SK-N-SH treated with all-trans-retinoic acid at 6 μM for 48 hours (cell line): ENCODE results near the gene SEPTIN5.
"Not testable (repeated sequence)": the region's sequence is repeated elsewhere in the genome, so short reads cannot be mapped to it uniquely, and the experiment has no call there.

Source experiments
- ATAC-seq: fragments of 200-7000 bp; cut with Tn5 transposase; 3 replicates; pipeline ENCODE4 v1.9.1; 2020; ENCODE audit warnings: mild to moderate bottlenecking, moderate library complexity
- ARNTL ChIP-seq: fragments of 450-650 bp; formaldehyde crosslinking; IDR thresholded peaks from 2 replicates; pipeline ENCODE4 v1.5.0; 2020; ENCODE audit warnings: low read depth, mild to moderate bottlenecking, moderate library complexity, borderline replicate concordance
- BACH2 ChIP-seq: fragments of 250-450 bp; sonication (Bioruptor Pico); IDR thresholded peaks from 2 replicates; pipeline ENCODE4 v1.9.0; 2021; ENCODE audit warnings: mild to moderate bottlenecking, borderline replicate concordance
- CREB5 ChIP-seq: fragments of 250-450 bp; sonication (Bioruptor Pico); IDR thresholded peaks from 2 replicates; pipeline ENCODE4 v1.5.1; 2020; ENCODE audit warnings: low read depth, mild to moderate bottlenecking, moderate library complexity
- CSDC2 ChIP-seq: fragments of 250-450 bp; sonication (Bioruptor Pico); IDR thresholded peaks from 2 replicates; pipeline ENCODE4 v1.5.0; 2020; ENCODE audit warnings: mild to moderate bottlenecking, moderate library complexity
- CSRNP3 ChIP-seq: fragments of 250-450 bp; sonication (Bioruptor Pico); IDR thresholded peaks from 2 replicates; pipeline ENCODE4 v1.5.1; 2021; ENCODE audit warnings: mild to moderate bottlenecking, moderate library complexity
- ESRRG ChIP-seq: fragments of 250-450 bp; sonication (Bioruptor Pico); IDR thresholded peaks from 2 replicates; pipeline ENCODE4 v1.6.1; 2021; ENCODE audit warnings: mild to moderate bottlenecking
- GLIS3 ChIP-seq: fragments of 250-450 bp; sonication (Bioruptor Pico); IDR thresholded peaks from 2 replicates; pipeline ENCODE4 v1.5.0; 2020; ENCODE audit warnings: mild to moderate bottlenecking, moderate library complexity
- OSR1 ChIP-seq: fragments of 250-450 bp; sonication (Bioruptor Pico); IDR thresholded peaks from 2 replicates; pipeline ENCODE4 v1.8.0; 2022; ENCODE audit warnings: moderate library complexity, mild to moderate bottlenecking, inconsistent platforms
- PATZ1 ChIP-seq: fragments of 250-450 bp; sonication (Bioruptor Pico); IDR thresholded peaks from 2 replicates; pipeline ENCODE4 v1.8.0; 2020; ENCODE audit warnings: mild to moderate bottlenecking, moderate library complexity, borderline replicate concordance
- POU6F1 ChIP-seq: fragments of 250-450 bp; sonication (Bioruptor Pico); IDR thresholded peaks from 2 replicates; pipeline ENCODE4 v1.8.0; 2021; ENCODE audit warnings: low read depth, mild to moderate bottlenecking, moderate library complexity, borderline replicate concordance
- RARB ChIP-seq: fragments of 250-450 bp; sonication (Bioruptor Pico); IDR thresholded peaks from 2 replicates; pipeline ENCODE4 v1.8.0; 2021; ENCODE audit warnings: mild to moderate bottlenecking, moderate library complexity
- TCF4 ChIP-seq: fragments of 250-450 bp; sonication (Bioruptor Pico); IDR thresholded peaks from 2 replicates; pipeline ENCODE4 v1.8.0; 2021; ENCODE audit warnings: mild to moderate bottlenecking, moderate library complexity, borderline replicate concordance
- TOX ChIP-seq: fragments of 250-450 bp; sonication (Bioruptor Pico); IDR thresholded peaks from 2 replicates; pipeline ENCODE4 v1.8.0; 2021; ENCODE audit warnings: mild to moderate bottlenecking, moderate library complexity, borderline replicate concordance
- TSHZ2 ChIP-seq: fragments of 250-450 bp; sonication (Bioruptor Pico); IDR thresholded peaks from 2 replicates; pipeline ENCODE4 v1.5.0; 2020; ENCODE audit warnings: mild to moderate bottlenecking, moderate library complexity
- ZC3H10 ChIP-seq: fragments of 250-450 bp; sonication (Bioruptor Pico); IDR thresholded peaks from 2 replicates; pipeline ENCODE4 v1.5.1; 2021; ENCODE audit warnings: mild to moderate bottlenecking, moderate library complexity
- ZFP3 ChIP-seq: fragments of 250-450 bp; sonication (Bioruptor Pico); IDR thresholded peaks from 2 replicates; pipeline ENCODE4 v1.5.0; 2020; ENCODE audit warnings: mild to moderate bottlenecking, moderate library complexity
- ZFP30 ChIP-seq: fragments of 450-650 bp; formaldehyde crosslinking; IDR thresholded peaks from 2 replicates; pipeline ENCODE4 v1.5.0; 2022; ENCODE audit warnings: mild to moderate bottlenecking, moderate library complexity
- ZNF565 ChIP-seq: fragments of 450-650 bp; formaldehyde crosslinking; conservative IDR thresholded peaks from 2 replicates; pipeline ENCODE4 v1.5.0; 2020; ENCODE audit warnings: low read depth, mild to moderate bottlenecking, moderate library complexity
- ZNF70 ChIP-seq: fragments of 450-650 bp; formaldehyde crosslinking; IDR thresholded peaks from 2 replicates; pipeline ENCODE4 v1.5.0; 2020; ENCODE audit warnings: mild to moderate bottlenecking, moderate library complexity

SEPTIN5 gene

GRCh38 chr22:19726064-19726788 lies 11.9 kb downstream of the SEPTIN5 start:
- not testable (repeated sequence) for ATAC-seq

GRCh38 chr22:19727310-19728150 lies 13.2 kb downstream of the SEPTIN5 start:
- no peak for ATAC-seq

GRCh38 chr22:19728271-19728670 lies 14.0 kb downstream of the SEPTIN5 start:
- no peak for ATAC-seq
- TF ChIP-seq ZFP3 (no peak), ZNF70 (no peak), POU6F1 (CRISPR knock-in tag) (no peak), TSHZ2 (CRISPR knock-in tag) (no peak), RARB (no peak), OSR1 (CRISPR knock-in tag) (no peak), BACH2 (CRISPR knock-in tag) (no peak)

More at GRCh38 chr22:19727310-19728150, 13.2 kb downstream of the SEPTIN5 start:
- TF ChIP-seq ZNF565 = no peak
- no peak for TF ChIP-seq ESRRG
- TF ChIP-seq BACH2 (CRISPR knock-in tag) = no peak
- TF ChIP-seq CSDC2 (CRISPR knock-in tag) = no peak
- no peak for TF ChIP-seq OSR1 (CRISPR knock-in tag)
- TF ChIP-seq ZNF70 = no peak
- TF ChIP-seq TSHZ2 (CRISPR knock-in tag) = no peak
- no peak for TF ChIP-seq CREB5 (CRISPR knock-in tag)
- TF ChIP-seq ARNTL (CRISPR knock-in tag) = no peak
- no peak for TF ChIP-seq ZC3H10 (CRISPR knock-in tag)
- TF ChIP-seq TCF4 (CRISPR knock-in tag) = no peak
- no peak for TF ChIP-seq ZFP30 (CRISPR knock-in tag)
- TF ChIP-seq TOX = no peak
- no peak for TF ChIP-seq PATZ1
- no peak for TF ChIP-seq CSRNP3 (CRISPR knock-in tag)
- no peak for TF ChIP-seq RARB
- no peak for TF ChIP-seq GLIS3
